Tibial artery (tissue), 4 donors: ENCODE results near the gene DIAPH1.
"Not testable (repeated sequence)": the region's sequence is repeated elsewhere in the genome, so short reads cannot be mapped to it uniquely, and the experiment has no call there.

ENCODE experiments used
- DNase-seq, 2 donors: peaks; one replicate each; pipeline ENCODE4 v3.0.0-alpha.2; 2019
- H3K27ac ChIP-seq, 2 donors: fragments of 200-600 bp; sonication (generic) in 1 of 2; 1 replicate in 1 of 2; 2 replicates in 1 of 2; pipeline ENCODE4 v1.5.1; 2018 to 2019; ENCODE audit warnings: mild to moderate bottlenecking in 1 of 2
- H3K27me3 ChIP-seq, 2 donors: fragments of 200-600 bp; sonication (generic) in 1 of 2; one replicate each; pipeline versions ENCODE4 v1.5.1 to v1.6.0; 2016 to 2019
- H3K36me3 ChIP-seq, 3 donors: fragments of 200-600 bp; sonication (generic) in 2 of 3; one replicate each; pipeline ENCODE4 v1.5.1; 2016 to 2019; ENCODE audit warnings: mild to moderate bottlenecking in 2 of 3
- H3K4me1 ChIP-seq, 4 donors: fragments of 200-600 bp; sonication (generic) in 2 of 4; 1 replicate in 3 of 4; 2 replicates in 1 of 4; pipeline ENCODE4 v1.5.1; 2016 to 2019
- H3K4me3 ChIP-seq, 2 donors: fragments of 200-600 bp; sonication (generic) in 1 of 2; 1 replicate in 1 of 2; 2 replicates in 1 of 2; pipeline ENCODE4 v1.5.1; 2018 to 2019; ENCODE audit warnings: mild to moderate bottlenecking in 2 of 2
- H3K9me3 ChIP-seq, 3 donors: fragments of 200-600 bp; sonication (generic) in 1 of 3; one replicate each; pipeline ENCODE4 v1.5.1; 2016 to 2019
- CTCF ChIP-seq, 2 experiments: fragments of 200-600 bp in 1 of 2; fragments of 450-650 bp in 1 of 2; IDR thresholded peaks; one replicate each; pipeline ENCODE4 v1.5.1; 2017 to 2019; ENCODE audit warnings: antibody characterized with exemption in 2 of 2, mild to moderate bottlenecking in 1 of 2, moderate library complexity in 1 of 2
- intact Hi-C: fragments of 100-400 bp; cut with DNase I; formaldehyde crosslinking; loops from one replicate; pipeline ENCODE4 v1.15.0; 2023; ENCODE audit warnings: low total_unique reads

The DIAPH1 gene

GRCh38 chr5:141617682-141618029 is 1.1 kb downstream of the DIAPH1 start:
- no peaks in the 10 kb centered on the region for H3K9me3 ChIP-seq
- H3K27ac ChIP-seq: peak overlapping the region; percentile 86 to 97
- peak overlapping the region; percentile 69 to 97 for H3K4me3 ChIP-seq
- H3K27me3 ChIP-seq: no peaks in the 10 kb centered on the region
- peaks cover 0 to 50% (median 18%) of the 10 kb centered on the region in 4 donors for H3K4me1 ChIP-seq
- no peak for TF ChIP-seq CTCF (IDR thresholded peaks at IDR 0.05)
- no peak for DNase-seq
- peaks cover 17 to 25% (median 18%) of the 10 kb centered on the region in 3 donors for H3K36me3 ChIP-seq
- intact Hi-C loops: no loop called here

GRCh38 chr5:141617128-141617527 is 1.7 kb downstream of the DIAPH1 start:
- H3K4me3 ChIP-seq: peak overlapping the region; percentile 69 to 97
- TF ChIP-seq CTCF (IDR thresholded peaks at IDR 0.05): no peak

GRCh38 chr5:141615991-141616720 is 2.6 kb downstream of the DIAPH1 start:
- DNase-seq: no peak
- intact Hi-C loops: no loop called here
- peak overlapping the region; percentile 86 to 97 for H3K27ac ChIP-seq
- TF ChIP-seq CTCF (IDR thresholded peaks at IDR 0.05): no peak
- H3K4me1 ChIP-seq: peaks cover 0 to 50% (median 23%) of the 10 kb centered on the region in 4 donors
- peak overlapping the region; percentile 69 to 97 for H3K4me3 ChIP-seq
- H3K36me3 ChIP-seq: peaks cover 3 to 10% (median 3%) of the 10 kb centered on the region in 3 donors
- H3K9me3 ChIP-seq: no peaks in the 10 kb centered on the region
- no peaks in the 10 kb centered on the region for H3K27me3 ChIP-seq

More at GRCh38 chr5:141617128-141617527, 1.7 kb downstream of the DIAPH1 start:
- DNase-seq: no peak
- intact Hi-C loops: no loop called here
- Histone ChIP-seq H3K27ac (peak overlapping the region; percentile 86 to 97), H3K9me3 (no peaks in the 10 kb centered on the region), H3K27me3 (no peaks in the 10 kb centered on the region), H3K36me3 (peaks cover 12 to 20% (median 13%) of the 10 kb centered on the region in 3 donors), H3K4me1 (peaks cover 0 to 50% (median 20%) of the 10 kb centered on the region in 4 donors)

DNA sequence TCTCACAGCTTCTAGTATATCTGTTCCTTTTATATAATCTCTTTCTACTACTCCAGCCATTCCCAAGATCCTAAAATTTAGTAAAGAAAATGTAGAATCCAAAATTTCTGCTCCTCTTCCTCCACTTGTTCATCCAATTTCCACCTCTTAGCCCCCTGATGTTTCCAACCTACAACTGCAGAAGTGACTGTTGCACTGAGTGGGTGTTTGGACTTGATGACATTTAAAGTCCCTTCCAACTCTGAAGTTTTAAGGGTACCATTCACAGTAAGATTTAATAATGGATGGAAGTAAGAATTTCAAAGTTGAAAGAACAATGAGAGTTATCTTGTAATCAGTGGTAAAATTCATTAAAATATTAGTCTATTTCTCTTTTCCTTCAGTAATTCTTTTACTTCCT is 5.5 kb downstream of the DIAPH1 start:
- peak overlapping the region in 1 of 2 donors; percentile 24 for H3K27ac ChIP-seq
- H3K4me1 ChIP-seq: peaks cover 0 to 50% (median 24%) of the 10 kb centered on the region in 4 donors
- H3K4me3 ChIP-seq: no peak overlapping the region
- DNase-seq: no peak
- intact Hi-C loops: no loop called here
- H3K9me3 ChIP-seq: no peaks in the 10 kb centered on the region
- no peaks in the 10 kb centered on the region for H3K36me3 ChIP-seq
- TF ChIP-seq CTCF (IDR thresholded peaks at IDR 0.05): no peak
- no peaks in the 10 kb centered on the region for H3K27me3 ChIP-seq

DNA sequence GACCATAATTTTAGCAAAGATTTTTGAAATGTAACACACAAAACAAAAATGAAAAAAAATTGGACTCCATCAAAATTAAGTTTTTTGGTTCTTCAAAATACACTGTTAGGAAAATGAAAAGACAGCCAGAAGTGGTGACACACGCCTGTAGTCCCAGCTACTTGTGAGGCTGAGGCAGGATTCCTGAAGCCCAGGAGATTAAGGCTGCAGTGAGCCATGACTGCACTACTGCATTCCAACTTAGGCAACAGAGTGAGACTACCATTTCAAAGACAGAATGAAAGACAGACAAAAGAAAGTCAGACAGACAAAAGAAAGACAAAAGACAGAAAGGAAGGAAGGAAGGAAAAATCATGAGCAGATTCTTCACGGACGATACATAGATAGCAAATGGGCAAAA is 7.5 kb downstream of the DIAPH1 start:
- Histone ChIP-seq H3K9me3 (no peaks in the 10 kb centered on the region), H3K4me3 (no peak overlapping the region), H3K36me3 (no peaks in the 10 kb centered on the region), H3K27me3 (no peaks in the 10 kb centered on the region), H3K27ac (no peak overlapping the region), H3K4me1 (peaks cover 0 to 38% (median 17%) of the 10 kb centered on the region in 4 donors)
- TF ChIP-seq CTCF (IDR thresholded peaks at IDR 0.05): no peak
- intact Hi-C loops: no loop called here
- DNase-seq: no peak

GRCh38 chr5:141609921-141610320 is 8.9 kb downstream of the DIAPH1 start:
- H3K4me1 ChIP-seq: peaks cover 0 to 38% (median 18%) of the 10 kb centered on the region in 4 donors
- not testable (repeated sequence) for H3K27me3 ChIP-seq, DNase-seq

More at GRCh38 chr5:141609921-141610320, 8.9 kb downstream of the DIAPH1 start:
- H3K9me3 ChIP-seq, intact Hi-C loops, H3K4me3 ChIP-seq, H3K36me3 ChIP-seq, H3K27ac ChIP-seq: not testable (repeated sequence)
